Neural progenitor cell (in vitro differentiated cells): ENCODE results near the gene STRA6. TPM values are rescaled to one million over a fixed set of nuclear protein-coding genes. Genes with fewer than 3 reads are reported as not detected.

Source experiments
- DNase-seq: peaks from one replicate; pipeline ENCODE4 v3.0.0-alpha.2; 2016; ENCODE audit warnings: low spot score
- H2AFZ ChIP-seq: fragments of 200-600 bp; sonication (generic); replicated peaks from 2 replicates; pipeline ENCODE4 v1.6.1; 2016; ENCODE audit warnings: antibody characterized with exemption
- H3F3A ChIP-seq: fragments of 200-600 bp; sonication (generic); 2 replicates; pipeline ENCODE4 v1.6.1; 2016; ENCODE audit warnings: antibody characterized with exemption, low read depth
- H3K27ac ChIP-seq: fragments of 200-600 bp; sonication (generic); 2 replicates; pipeline ENCODE4 v1.5.1; 2016; ENCODE audit warnings: mild to moderate bottlenecking
- H3K27me3 ChIP-seq: fragments of 200-600 bp; sonication (generic); 2 replicates; pipeline ENCODE4 v1.6.1; 2016; ENCODE audit warnings: mild to moderate bottlenecking, moderate library complexity
- H3K36me3 ChIP-seq: fragments of 200-600 bp; sonication (generic); 2 replicates; pipeline ENCODE4 v1.5.1; 2016
- H3K4me1 ChIP-seq: fragments of 200-600 bp; sonication (generic); 2 replicates; pipeline ENCODE4 v1.6.1; 2016; ENCODE audit warnings: mixed run types
- H3K4me2 ChIP-seq: fragments of 200-600 bp; sonication (generic); 2 replicates; pipeline ENCODE4 v1.6.1; 2016
- H3K4me3 ChIP-seq: fragments of 200-600 bp; sonication (generic); 2 replicates; pipeline ENCODE4 v1.5.1; 2016
- H3K79me2 ChIP-seq: fragments of 200-600 bp; sonication (generic); 2 replicates; pipeline ENCODE4 v1.6.1; 2016; ENCODE audit warnings: low read depth
- H3K9ac ChIP-seq: fragments of 200-600 bp; sonication (generic); 2 replicates; pipeline ENCODE4 v1.6.1; 2016
- H3K9me3 ChIP-seq: fragments of 200-600 bp; sonication (generic); 2 replicates; pipeline ENCODE4 v1.5.1; 2016; ENCODE audit warnings: low read depth
- H4K20me1 ChIP-seq: fragments of 200-600 bp; sonication (generic); 2 replicates; pipeline ENCODE4 v1.6.1; 2016; ENCODE audit warnings: low read depth
- H3K27ac Mint-ChIP-seq: 3 replicates; pipeline ENCODE4 v1.8.0; 2021; ENCODE audit warnings: mixed read lengths
- H3K27me3 Mint-ChIP-seq: 2 replicates; pipeline ENCODE4 v1.8.0; 2022; ENCODE audit warnings: low read depth, mild to moderate bottlenecking, inconsistent platforms, moderate library complexity, mixed read lengths; ENCODE audit not compliant: insufficient read depth
- H3K36me3 Mint-ChIP-seq: 3 replicates; pipeline ENCODE4 v1.8.0; 2021; ENCODE audit warnings: mixed read lengths
- H3K4me1 Mint-ChIP-seq: 3 replicates; pipeline ENCODE4 v1.8.0; 2021; ENCODE audit warnings: mixed read lengths
- H3K4me3 Mint-ChIP-seq: 3 replicates; pipeline ENCODE4 v1.8.0; 2021; ENCODE audit warnings: mild to moderate bottlenecking, moderate library complexity, mixed read lengths
- H3K9me3 Mint-ChIP-seq: 3 replicates; pipeline ENCODE4 v1.8.0; 2020; ENCODE audit warnings: mixed read lengths
- CTCF ChIP-seq: fragments of 200-600 bp; sonication (generic); IDR thresholded peaks from 2 replicates; pipeline ENCODE4 v1.5.1; 2017; ENCODE audit warnings: antibody characterized with exemption, mild to moderate bottlenecking
- EZH2 ChIP-seq: fragments of 200-600 bp; sonication (generic); IDR thresholded peaks from 2 replicates; pipeline ENCODE4 v1.6.1; 2017; ENCODE audit warnings: antibody characterized with exemption, mild to moderate bottlenecking, moderate library complexity
- EZH2phosphoT487 ChIP-seq: fragments of 200-600 bp; sonication (generic); IDR thresholded peaks from 2 replicates; pipeline ENCODE4 v1.6.1; 2017; ENCODE audit warnings: antibody characterized with exemption
- total RNA-seq: library from RNA; depleted of rRNA; stranded (reverse); fragments of >200 nt; gene quantifications from 2 replicates; pipeline ENCODE4 v1.2.3, GENCODE V29; 2015; ENCODE audit warnings: low replicate concordance

Gene STRA6
- total RNA-seq, 1 donor from 2014 or later = 3.1 TPM

- no peaks in the 10 kb centered on the region for H3K79me2 ChIP-seq
- H2AFZ ChIP-seq = no peak overlapping the region
- no peaks in the 10 kb centered on the region for H3K36me3 Mint-ChIP-seq
- DNase-seq = no peak
- no peak overlapping the region for H3K9ac ChIP-seq
- H3K27ac ChIP-seq = no peak overlapping the region
- H3K27ac Mint-ChIP-seq = no peak overlapping the region
- peaks cover 10% of the 10 kb centered on the region for H3F3A ChIP-seq
- no peaks in the 10 kb centered on the region for H4K20me1 ChIP-seq
- H3K9me3 Mint-ChIP-seq = no peaks in the 10 kb centered on the region
- H3K4me3 Mint-ChIP-seq = peak overlapping the region; percentile 2
- peaks cover 42% of the 10 kb centered on the region for H3K4me1 ChIP-seq
- no peak overlapping the region for H3K4me2 ChIP-seq
- H3K4me1 Mint-ChIP-seq = peaks cover 56% of the 10 kb centered on the region
- peaks cover 17% of the 10 kb centered on the region for H3K27me3 Mint-ChIP-seq
- no peak overlapping the region for H3K4me3 ChIP-seq
- TF ChIP-seq CTCF = no peak
- no peaks in the 10 kb centered on the region for H3K27me3 ChIP-seq
- no peaks in the 10 kb centered on the region for H3K36me3 ChIP-seq
- H3K9me3 ChIP-seq = no peaks in the 10 kb centered on the region
These were observed 40.8 kb upstream of the STRA6 start for GRCh38 chr15:74243431-74243830.

- peak; percentile 45 for DNase-seq
- H3K9me3 Mint-ChIP-seq = no peaks in the 10 kb centered on the region
- Histone ChIP-seq H3K4me1 (peaks cover 42% of the 10 kb centered on the region), H3K27me3 (no peaks in the 10 kb centered on the region), H3K4me3 (no peak overlapping the region), H3K79me2 (no peaks in the 10 kb centered on the region), H3K9ac (no peak overlapping the region), H3K36me3 (no peaks in the 10 kb centered on the region), H2AFZ (no peak overlapping the region), H4K20me1 (no peaks in the 10 kb centered on the region), H3K4me2 (peak overlapping the region; percentile 39), H3K27ac (no peak overlapping the region), H3K9me3 (no peaks in the 10 kb centered on the region), H3F3A (peaks cover 11% of the 10 kb centered on the region)
- no peak overlapping the region for H3K27ac Mint-ChIP-seq
- H3K4me3 Mint-ChIP-seq = peak overlapping the region; percentile 19
- H3K36me3 Mint-ChIP-seq = no peaks in the 10 kb centered on the region
- peaks cover 58% of the 10 kb centered on the region for H3K4me1 Mint-ChIP-seq
- TF ChIP-seq CTCF (no peak), EZH2 (no peak), EZH2phosphoT487 (no peak)
- H3K27me3 Mint-ChIP-seq = peaks cover 18% of the 10 kb centered on the region
These were observed 40.0 kb upstream of the STRA6 start for GRCh38 chr15:74242441-74243185.

DNA sequence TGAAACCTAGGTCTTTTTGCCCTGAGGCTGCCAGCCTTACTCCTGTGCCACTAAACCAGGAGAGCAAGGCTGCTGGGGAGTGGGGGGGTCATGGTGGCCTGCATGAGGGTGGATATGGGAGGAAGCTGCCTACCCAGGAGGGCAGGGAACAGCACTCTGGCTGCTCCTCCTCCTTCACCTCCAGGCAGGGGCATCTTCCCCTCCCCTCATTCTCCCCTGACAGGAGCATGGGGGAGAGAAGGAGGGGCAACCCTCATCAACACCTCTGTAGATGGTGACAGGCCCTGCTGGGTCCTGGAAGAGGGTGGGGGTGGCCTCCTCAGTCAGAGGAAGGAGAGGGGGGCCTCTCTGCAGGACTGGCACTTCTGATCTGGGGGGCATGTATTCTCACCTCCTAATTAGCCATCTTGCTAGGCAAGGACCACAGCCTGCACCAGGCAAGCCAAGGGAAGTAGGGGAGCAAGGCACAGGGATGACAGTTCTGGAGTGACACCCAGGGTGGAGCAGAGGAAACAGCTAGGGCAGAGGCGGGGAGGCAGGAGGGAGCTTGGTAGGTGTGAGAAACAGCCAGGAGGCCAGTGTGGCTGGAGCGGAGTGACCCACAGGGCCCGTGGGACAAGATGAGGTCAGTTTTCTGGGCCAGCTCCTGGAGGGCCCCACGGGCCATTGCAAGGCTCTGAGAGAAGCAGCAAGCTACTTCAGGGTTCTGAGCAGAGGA is 38.5 kb upstream of the STRA6 start:
- Mint-ChIP-seq H3K4me3 (no peak overlapping the region), H3K36me3 (no peaks in the 10 kb centered on the region), H3K27me3 (peaks cover 25% of the 10 kb centered on the region), H3K9me3 (no peaks in the 10 kb centered on the region), H3K27ac (peak overlapping the region; percentile 78), H3K4me1 (peaks cover 55% of the 10 kb centered on the region)
- no peak for DNase-seq
- H3K9me3 ChIP-seq = no peaks in the 10 kb centered on the region
- no peak for TF ChIP-seq EZH2
- no peak for TF ChIP-seq EZH2phosphoT487
- no peak for TF ChIP-seq CTCF
- H3K4me2 ChIP-seq = no peak overlapping the region
- no peak overlapping the region for H3K9ac ChIP-seq
- peaks cover 11% of the 10 kb centered on the region for H3F3A ChIP-seq
- H3K4me3 ChIP-seq = no peak overlapping the region
- H3K79me2 ChIP-seq = no peaks in the 10 kb centered on the region
- H3K27me3 ChIP-seq = no peaks in the 10 kb centered on the region
- H4K20me1 ChIP-seq = no peaks in the 10 kb centered on the region
- peaks cover 41% of the 10 kb centered on the region for H3K4me1 ChIP-seq
- H2AFZ ChIP-seq = no peak overlapping the region
- H3K27ac ChIP-seq = no peak overlapping the region
- no peaks in the 10 kb centered on the region for H3K36me3 ChIP-seq
